IMR-90 (cell line): ENCODE data around the gene EME2. TPM values are rescaled to one million over a fixed set of nuclear protein-coding genes. Genes with fewer than 3 reads are reported as not detected.

ENCODE experiments used
- ATAC-seq: fragments of 200-7000 bp; cut with Tn5 transposase; 2 replicates; pipeline ENCODE4 v1.9.1; 2020; ENCODE audit warnings: low read depth, mild to moderate bottlenecking, moderate library complexity
- BruUV-seq: library from RNA; stranded (reverse); fragments of 400-500 nt; replicated peaks from 2 replicates; lab custom pipeline; 2021; lab: Mats Ljungman, UMichigan
- CTCF ChIA-PET: fragments of 300-600 bp; formaldehyde crosslinking; extraction: SDS; loops from one replicate; lab custom pipeline; 2021; ENCODE audit warnings: antibody characterized with exemption; lab: Yijun Ruan, JAX
- POLR2A ChIA-PET: fragments of 300-600 bp; sonication (Branson Sonifier 250); formaldehyde crosslinking; loops from one replicate; lab custom pipeline; 2022; ENCODE audit warnings: antibody characterized with exemption; ENCODE audit not compliant: unreplicated experiment; lab: Charles Lee
- DNase-seq: peaks from one replicate; pipeline ENCODE4 v3.0.0; 2013
- H2AFZ ChIP-seq: replicated peaks from 2 replicates; pipeline ENCODE3; 2013; ENCODE audit warnings: low read length, mild to moderate bottlenecking; ENCODE audit not compliant: poor library complexity
- H2AK5ac ChIP-seq: 2 replicates; pipeline ENCODE4 v1.6.1; 2013; ENCODE audit warnings: low read depth, low read length, inconsistent platforms
- H2AK9ac ChIP-seq: replicated peaks from 2 replicates; pipeline ENCODE3; 2013; ENCODE audit warnings: mild to moderate bottlenecking, low read depth, low read length, moderate library complexity; ENCODE audit not compliant: poor library complexity
- H2BK120ac ChIP-seq: 2 replicates; pipeline ENCODE4 v1.6.1; 2013; ENCODE audit warnings: low read depth, low read length, inconsistent platforms
- H2BK15ac ChIP-seq: 3 replicates; pipeline ENCODE4 v1.6.1; 2013; ENCODE audit warnings: low read depth, low read length, inconsistent platforms
- H2BK20ac ChIP-seq: 2 replicates; pipeline ENCODE4 v1.6.1; 2013; ENCODE audit warnings: low read depth, mild to moderate bottlenecking, inconsistent platforms, low read length, moderate library complexity
- H2BK5ac ChIP-seq: 2 replicates; pipeline ENCODE4 v1.6.1; 2013; ENCODE audit warnings: mild to moderate bottlenecking, low read depth, low read length, inconsistent platforms; ENCODE audit not compliant: poor library complexity, severe bottlenecking
- H3K14ac ChIP-seq: replicated peaks from 2 replicates; pipeline ENCODE4 v1.6.1; 2013; ENCODE audit warnings: low read depth, low read length, inconsistent platforms
- H3K18ac ChIP-seq: 2 replicates; pipeline ENCODE4 v1.6.1; 2013; ENCODE audit warnings: low read depth, low read length, control low read depth
- H3K23ac ChIP-seq: 2 replicates; pipeline ENCODE4 v1.6.1; 2013; ENCODE audit warnings: low read depth, low read length, inconsistent platforms
- H3K27ac ChIP-seq: 2 replicates; pipeline ENCODE4 v1.5.1; 2013; ENCODE audit warnings: mild to moderate bottlenecking, control low read depth, low read length; ENCODE audit not compliant: insufficient read depth
- H3K27me3 ChIP-seq: 2 replicates; pipeline ENCODE4 v1.6.1; 2013; ENCODE audit warnings: low read length; ENCODE audit not compliant: control insufficient read depth, insufficient read depth
- H3K36me3 ChIP-seq: 2 replicates; pipeline ENCODE4 v1.6.1; 2013; ENCODE audit warnings: low read length, mixed read lengths; ENCODE audit not compliant: control insufficient read depth, insufficient read depth
- H3K4ac ChIP-seq: 2 replicates; pipeline ENCODE4 v1.6.1; 2013; ENCODE audit warnings: low read depth, low read length, inconsistent platforms
- H3K4me1 ChIP-seq: 2 replicates; pipeline ENCODE4 v1.6.1; 2013; ENCODE audit warnings: low read length, mixed read lengths; ENCODE audit not compliant: control insufficient read depth, insufficient read depth
- H3K4me2 ChIP-seq: 2 replicates; pipeline ENCODE4 v1.6.1; 2013; ENCODE audit warnings: low read depth, mild to moderate bottlenecking, control low read depth, low read length, moderate library complexity
- H3K4me3 ChIP-seq: 2 replicates; pipeline ENCODE4 v1.5.1; 2013; ENCODE audit warnings: low read depth, mild to moderate bottlenecking, control low read depth, low read length, moderate library complexity; ENCODE audit not compliant: insufficient read depth
- H3K56ac ChIP-seq: 2 replicates; pipeline ENCODE4 v1.6.1; 2013; ENCODE audit warnings: low read length, inconsistent platforms; ENCODE audit not compliant: insufficient read depth; ENCODE audit errors: extremely low read depth
- H3K79me1 ChIP-seq, 2 experiments: 2 replicates each; pipeline ENCODE4 v1.6.1; 2013; ENCODE audit warnings: low read length in 2 of 2, inconsistent platforms in 1 of 2, low read depth in 1 of 2
- H3K9ac ChIP-seq: 2 replicates; pipeline ENCODE4 v1.6.1; 2013; ENCODE audit warnings: low read depth, low read length, control low read depth
- H3K9me1 ChIP-seq: 2 replicates; pipeline ENCODE4 v1.6.1; 2013; ENCODE audit warnings: low read length, inconsistent platforms; ENCODE audit not compliant: insufficient read depth
- H3K9me3 ChIP-seq: 2 replicates; pipeline ENCODE4 v1.6.1; 2013; ENCODE audit warnings: low read length; ENCODE audit not compliant: control insufficient read depth, insufficient read depth
- H4K20me1 ChIP-seq: 2 replicates; pipeline ENCODE4 v1.6.1; 2013; ENCODE audit warnings: low read length, inconsistent platforms; ENCODE audit not compliant: insufficient read depth
- H4K5ac ChIP-seq: 2 replicates; pipeline ENCODE4 v1.6.1; 2013; ENCODE audit warnings: mild to moderate bottlenecking, low read depth, low read length, control low read depth
- H4K8ac ChIP-seq, 2 experiments: 2 replicates each; pipeline ENCODE4 v1.6.1; 2013; ENCODE audit warnings: low read depth in 2 of 2, low read length in 2 of 2, control low read depth in 1 of 2, inconsistent platforms in 1 of 2
- H4K91ac ChIP-seq: 2 replicates; pipeline ENCODE4 v1.6.1; 2013; ENCODE audit warnings: low read depth, low read length, inconsistent platforms; ENCODE audit not compliant: insufficient read depth
- BHLHE40 ChIP-seq: fragments of 150-350 bp; IDR thresholded peaks from 2 replicates; pipeline ENCODE4 v1.6.1; 2016; ENCODE audit warnings: mild to moderate bottlenecking, low read depth, low read length
- CEBPB ChIP-seq: IDR thresholded peaks from 2 replicates; pipeline ENCODE4 v1.6.1; 2012; ENCODE audit warnings: low read depth, low read length, improper control_type of control experiment
- CHD1 ChIP-seq: IDR thresholded peaks from 2 replicates; pipeline ENCODE4 v1.6.1; 2012; ENCODE audit warnings: low read depth, low read length, improper control_type of control experiment
- CTCF ChIP-seq: conservative IDR thresholded peaks from 2 replicates; pipeline ENCODE4 v1.5.1; 2012; ENCODE audit warnings: mild to moderate bottlenecking, low read depth, low read length, improper control_type of control experiment
- ELK1 ChIP-seq: fragments of 150-350 bp; IDR thresholded peaks from 2 replicates; pipeline ENCODE4 v1.6.1; 2016; ENCODE audit warnings: low read depth, mild to moderate bottlenecking, low read length, moderate library complexity, borderline replicate concordance
- FOS ChIP-seq: fragments of 150-350 bp; IDR thresholded peaks from 2 replicates; pipeline ENCODE4 v1.6.1; 2016; ENCODE audit warnings: low read depth, low read length
- MAFK ChIP-seq: IDR thresholded peaks from 2 replicates; pipeline ENCODE4 v1.6.1; 2012; ENCODE audit warnings: low read depth, low read length, improper control_type of control experiment
- MAZ ChIP-seq: IDR thresholded peaks from 2 replicates; pipeline ENCODE4 v1.6.1; 2012; ENCODE audit warnings: low read depth, mild to moderate bottlenecking, low read length, improper control_type of control experiment, moderate library complexity, borderline replicate concordance
- MXI1 ChIP-seq: IDR thresholded peaks from 2 replicates; pipeline ENCODE4 v1.6.1; 2012; ENCODE audit warnings: low read depth, mild to moderate bottlenecking, low read length, moderate library complexity, borderline replicate concordance
- NFE2L2 ChIP-seq: fragments of 150-350 bp; IDR thresholded peaks from 2 replicates; pipeline ENCODE4 v1.6.1; 2016; ENCODE audit warnings: low read depth, mild to moderate bottlenecking, low read length
- POLR2A ChIP-seq: IDR thresholded peaks from 2 replicates; pipeline ENCODE4 v1.6.1; 2012; ENCODE audit warnings: mild to moderate bottlenecking, low read depth, low read length
- RAD21 ChIP-seq: IDR thresholded peaks from 2 replicates; pipeline ENCODE4 v1.6.1; 2012; ENCODE audit warnings: low read length, improper control_type of control experiment
- RCOR1 ChIP-seq: IDR thresholded peaks from 2 replicates; pipeline ENCODE4 v1.6.1; 2012; ENCODE audit warnings: mild to moderate bottlenecking, low read length, improper control_type of control experiment; ENCODE audit not compliant: insufficient replicate concordance
- RFX5 ChIP-seq: IDR thresholded peaks from 2 replicates; pipeline ENCODE4 v1.8.0; 2012; ENCODE audit warnings: low read depth, mild to moderate bottlenecking, low read length, moderate library complexity
- SMC3 ChIP-seq: fragments of 150-350 bp; IDR thresholded peaks from 2 replicates; pipeline ENCODE4 v1.6.1; 2016; ENCODE audit warnings: low read depth, mild to moderate bottlenecking, antibody characterized with exemption, low read length, moderate library complexity
- USF2 ChIP-seq: fragments of 150-350 bp; IDR thresholded peaks from 2 replicates; pipeline ENCODE4 v1.6.1; 2017; ENCODE audit warnings: mild to moderate bottlenecking, antibody characterized with exemption, low read length, low read depth
- WGBS, 2 experiments: methylation state at CpG; one replicate each; pipeline versions ENCODE4 v1.1.5 to v1.1.7; 2013; ENCODE audit warnings: missing lambda C conversion rate in 2 of 2; ENCODE audit not compliant: insufficient read length in 1 of 2; ENCODE audit errors: extremely low coverage in 2 of 2; 5-methylcytosine and 5-hydroxymethylcytosine counted together
- dilution Hi-C: fragments of 300-500 bp; cut with HindIII; formaldehyde crosslinking; loops from one replicate; pipeline ENCODE4 v1.14.3; 2018; ENCODE audit warnings: low sequenced_read_pairs; ENCODE audit not compliant: unreplicated experiment
- in situ Hi-C: fragments of 300-500 bp; cut with MboI; formaldehyde crosslinking; loops from 3 replicates; pipeline ENCODE4 v1.14.3; 2019; ENCODE audit warnings: low sequenced_read_pairs, inconsistent platforms, mixed read lengths
- intact Hi-C: fragments of 100-400 bp; cut with micrococcal nuclease; formaldehyde crosslinking; loops from 2 replicates; pipeline ENCODE4 v1.10.0; 2022
- polyA plus RNA-seq, 3 experiments: library from polyadenylated mRNA; depleted of rRNA; stranded (reverse); fragments of >200 nt; gene quantifications; 2 replicates each; pipeline ENCODE4 v1.2.3, GENCODE V29; 2012; ENCODE audit warnings: low replicate concordance in 1 of 3
- total RNA-seq: library from RNA; depleted of rRNA; stranded (reverse); fragments of >200 nt; gene quantifications from 2 replicates; pipeline ENCODE4 v1.2.3, GENCODE V29; 2012

EME2 gene
- total and polyA plus RNA-seq, 2 of the 4 experiments (the other 2 are of a cell fraction): 1.3 to 9.6 TPM

GRCh38 chr16:1740234-1740633 is 32.4 kb upstream of the EME2 start:
- intact Hi-C loops (no loop called here), dilution Hi-C loops (no loop called here), in situ Hi-C loops (no loop called here)
- no peak overlapping the region for H3K9ac ChIP-seq
- no peak overlapping the region for H3K4me2 ChIP-seq
- H3K27ac ChIP-seq: no peak overlapping the region
- H2AFZ ChIP-seq: no peak overlapping the region
- H3K79me1 ChIP-seq: peaks cover 27 to 62% of the 10 kb centered on the region in 2 experiments
- DNase-seq: no peak
- H3K4me1 ChIP-seq: no peaks in the 10 kb centered on the region
- peaks cover 46% of the 10 kb centered on the region for H4K20me1 ChIP-seq
- H2BK5ac ChIP-seq: no peak overlapping the region
- no peak for ATAC-seq
- ChIA-PET POLR2A (no interaction called here), CTCF (no interaction called here)
- H4K5ac ChIP-seq: no peak overlapping the region
- peak overlapping the region; percentile 4; the same call in 1 of the 2 replicates for H2AK5ac ChIP-seq
- no peak overlapping the region for H2BK15ac ChIP-seq
- H3K36me3 ChIP-seq: peaks cover 38% of the 10 kb centered on the region
- no peaks in the 10 kb centered on the region for H3K9me3 ChIP-seq
- H2BK20ac ChIP-seq: no peak overlapping the region
- peaks cover 8% of the 10 kb centered on the region for H3K9me1 ChIP-seq
- no peak for TF ChIP-seq RAD21
- no peak for TF ChIP-seq SMC3
- TF ChIP-seq ELK1: no peak
- no peak for TF ChIP-seq CHD1
- TF ChIP-seq MAFK: no peak
- TF ChIP-seq BHLHE40: no peak
- no peak for TF ChIP-seq RCOR1
- no peak for TF ChIP-seq POLR2A
- TF ChIP-seq CEBPB: no peak
- TF ChIP-seq CTCF: no peak
- no peak for TF ChIP-seq NFE2L2
- TF ChIP-seq FOS: no peak
- TF ChIP-seq MXI1: no peak
- TF ChIP-seq MAZ: no peak
- no peak for TF ChIP-seq RFX5
- TF ChIP-seq USF2: no peak
- H3K23ac ChIP-seq: no peak overlapping the region
- WGBS, 2 experiments: 98% methylated on average over 24 of the region's 33 CpGs; no CpG with 5 or more reads in 1 of the 2 experiments
- no TSS peak for BruUV-seq
- H2AK9ac ChIP-seq: no peak overlapping the region
- H2BK120ac ChIP-seq: no peak overlapping the region
- no peak overlapping the region for H3K4ac ChIP-seq
- H4K8ac ChIP-seq: no peak overlapping the region
- H3K56ac ChIP-seq: no peak overlapping the region
- no peak overlapping the region for H4K91ac ChIP-seq
- H3K4me3 ChIP-seq: no peak overlapping the region
- no peak overlapping the region for H3K18ac ChIP-seq
- H3K14ac ChIP-seq: no peak overlapping the region
- no peaks in the 10 kb centered on the region for H3K27me3 ChIP-seq
